HepG2 (cell line): ENCODE measurements around the gene UBTF. TPM values are rescaled to one million over a fixed set of nuclear protein-coding genes. Genes with fewer than 3 reads are reported as not detected.

ENCODE experiments used
- AHDC1 ChIP-seq: sonication (generic); formaldehyde crosslinking; IDR thresholded peaks from 2 replicates; pipeline ENCODE4 v1.5.1; 2020; ENCODE audit warnings: mild to moderate bottlenecking, missing genetic modification reagents, borderline replicate concordance
- CBX2 ChIP-seq, 2 experiments: fragments of 200-600 bp in 1 of 2; sonication (generic); formaldehyde crosslinking in 1 of 2; IDR thresholded peaks; 2 replicates each; pipeline versions ENCODE4 v1.7.0 to v1.8.1; 2018 to 2022; ENCODE audit warnings: low read depth in 2 of 2, low read length in 1 of 2, mild to moderate bottlenecking in 1 of 2, missing genetic modification reagents in 1 of 2
- CC2D1A ChIP-seq: sonication (generic); formaldehyde crosslinking; IDR thresholded peaks from 2 replicates; pipeline ENCODE4 v1.8.1; 2023; ENCODE audit warnings: mild to moderate bottlenecking, missing genetic modification reagents
- CTCF ChIP-seq: sonication (generic); formaldehyde crosslinking; IDR thresholded peaks from 2 replicates; pipeline ENCODE4 v1.5.0; 2020; ENCODE audit warnings: mild to moderate bottlenecking, missing genetic modification reagents, moderate library complexity
- FOXK1 ChIP-seq: sonication (generic); formaldehyde crosslinking; IDR thresholded peaks from 2 replicates; pipeline ENCODE4 v1.4.0; 2020; ENCODE audit warnings: low read depth, missing genetic modification reagents, borderline replicate concordance
- HCFC1 ChIP-seq: fragments of 150-350 bp; IDR thresholded peaks from 2 replicates; pipeline ENCODE4 v1.6.1; 2014; ENCODE audit warnings: low read depth, low read length
- HMG20B ChIP-seq: conservative IDR thresholded peaks from 2 replicates; pipeline ENCODE4 v1.6.1; 2016; ENCODE audit warnings: missing genetic modification reagents, missing compliant biosample characterization
- KDM2A ChIP-seq: sonication (generic); formaldehyde crosslinking; IDR thresholded peaks from 2 replicates; pipeline ENCODE4 v1.4.0; 2020; ENCODE audit warnings: low read depth, missing genetic modification reagents, borderline replicate concordance
- MATR3 ChIP-seq: sonication (generic); formaldehyde crosslinking; IDR thresholded peaks from 2 replicates; pipeline ENCODE4 v1.4.0; 2020; ENCODE audit warnings: missing genetic modification reagents
- MED1 ChIP-seq: sonication (generic); formaldehyde crosslinking; IDR thresholded peaks from 2 replicates; pipeline ENCODE4 v1.4.0; 2020; ENCODE audit warnings: missing genetic modification reagents
- MZF1 ChIP-seq: sonication (generic); formaldehyde crosslinking; IDR thresholded peaks from 2 replicates; pipeline ENCODE4 v1.8.1; 2023; ENCODE audit warnings: mild to moderate bottlenecking, missing genetic modification reagents, borderline replicate concordance
- NCOA1 ChIP-seq: sonication (generic); formaldehyde crosslinking; IDR thresholded peaks from 2 replicates; pipeline ENCODE4 v1.9.0; 2021; ENCODE audit warnings: missing genetic modification reagents
- POLR2A ChIP-seq, 2 experiments: IDR thresholded peaks; 2 replicates each; pipeline ENCODE4 v1.6.1; 2011; ENCODE audit warnings: low read depth in 2 of 2, low read length in 2 of 2, mild to moderate bottlenecking in 1 of 2, moderate library complexity in 1 of 2; ENCODE audit not compliant: insufficient read depth in 1 of 2
- PRMT3 ChIP-seq: sonication (generic); formaldehyde crosslinking; IDR thresholded peaks from 2 replicates; pipeline ENCODE4 v1.8.1; 2022; ENCODE audit warnings: low read depth, mild to moderate bottlenecking, moderate library complexity, missing genetic modification reagents, borderline replicate concordance
- REL ChIP-seq: sonication (generic); formaldehyde crosslinking; conservative IDR thresholded peaks from 2 replicates; pipeline ENCODE4 v1.8.0; 2022; ENCODE audit warnings: mild to moderate bottlenecking, missing genetic modification reagents, moderate library complexity
- RXRA ChIP-seq: sonication (generic); formaldehyde crosslinking; IDR thresholded peaks from 2 replicates; pipeline ENCODE4 v1.5.1; 2020; ENCODE audit warnings: missing genetic modification reagents
- SMAD1 ChIP-seq: sonication (generic); formaldehyde crosslinking; IDR thresholded peaks from 2 replicates; pipeline ENCODE4 v1.4.0; 2020; ENCODE audit warnings: missing genetic modification reagents, low read depth, mild to moderate bottlenecking, borderline replicate concordance
- ZFP62 ChIP-seq: sonication (generic); formaldehyde crosslinking; IDR thresholded peaks from 2 replicates; pipeline ENCODE4 v1.4.0; 2020; ENCODE audit warnings: missing genetic modification reagents
- ZNF446 ChIP-seq: sonication (generic); formaldehyde crosslinking; IDR thresholded peaks from 2 replicates; pipeline ENCODE4 v1.5.0; 2020; ENCODE audit warnings: mild to moderate bottlenecking, missing genetic modification reagents
- ZNF577 ChIP-seq: sonication (generic); formaldehyde crosslinking; IDR thresholded peaks from 2 replicates; pipeline ENCODE4 v1.4.0; 2020; ENCODE audit warnings: mild to moderate bottlenecking, low read depth, missing genetic modification reagents, borderline replicate concordance
- ZNF598 ChIP-seq: sonication (generic); formaldehyde crosslinking; IDR thresholded peaks from 2 replicates; pipeline ENCODE4 v1.5.1; 2020; ENCODE audit warnings: mild to moderate bottlenecking, missing genetic modification reagents, borderline replicate concordance
- ZNF615 ChIP-seq: sonication (generic); formaldehyde crosslinking; IDR thresholded peaks from 2 replicates; pipeline ENCODE4 v1.5.0; 2020; ENCODE audit warnings: mild to moderate bottlenecking, missing genetic modification reagents, borderline replicate concordance
- ZSCAN31 ChIP-seq: sonication (generic); formaldehyde crosslinking; IDR thresholded peaks from 2 replicates; pipeline ENCODE4 v1.5.0; 2020; ENCODE audit warnings: low read depth, mild to moderate bottlenecking, missing genetic modification reagents
- polyA plus RNA-seq, 8 experiments: library from polyadenylated mRNA; depleted of rRNA in 3 of 8; stranded (reverse) in 7 of 8; unstranded in 1 of 8; fragments of >200 nt; fragmentation: Illumina TruSeq in 4 of 8; extraction: Trizol in 4 of 8; gene quantifications; 2 replicates each; pipeline versions ENCODE4 v1.2.1 to v1.2.3, GENCODE V29; 2011 to 2016; ENCODE audit warnings: low read depth in 4 of 8, missing spikeins in 1 of 8, mixed read lengths in 1 of 8; ENCODE audit not compliant: insufficient read depth in 1 of 8
- total RNA-seq, 5 experiments: library from RNA; depleted of rRNA; stranded (reverse); fragments of >200 nt; fragmentation: Illumina TruSeq; extraction: Trizol; gene quantifications; 2 replicates each; pipeline ENCODE4 v1.2.3, GENCODE V29; 2016; ENCODE audit warnings: low read depth in 1 of 5

Gene UBTF
- total and polyA plus RNA-seq, 2 of the 13 experiments (the other 11 are each of a cell fraction or from before 2014, with no cell fraction given) = 15.2 to 60.9 TPM

GRCh38 chr17:44199553-44200477 lies 19.7 kb downstream of the UBTF start, which contains the start of gene ATXN7L3 (continued):
- TF ChIP-seq AHDC1 (CRISPR knock-in tag) (no peak), ZSCAN31 (CRISPR knock-in tag) (no peak), REL (CRISPR knock-in tag) (no peak), CBX2 (IDR thresholded peaks at IDR 0.05; ENCODE audit: low read depth, low read length) (no peak), CBX2 (CRISPR knock-in tag; IDR thresholded peaks at IDR 0.05; ENCODE audit: low read depth) (no peak), MATR3 (CRISPR knock-in tag) (no peak), NCOA1 (no peak), FOXK1 (CRISPR knock-in tag) (peak; percentile 23; the same call in 1 of the 2 replicates), CC2D1A (CRISPR knock-in tag) (no peak), POLR2A (IDR thresholded peaks at IDR 0.05; ENCODE audit: insufficient read depth in 1 of 2, low read depth in 2 of 2, low read length in 2 of 2) (peak in 1 of 2 experiments; percentile 65; a peak in 2 of 4 replicates), HCFC1 (peak; percentile 33; the same call in 1 of the 2 replicates), RXRA (CRISPR knock-in tag) (no peak), ZNF615 (no peak), ZFP62 (CRISPR knock-in tag) (no peak), CTCF (CRISPR knock-in tag) (no peak), ZNF598 (CRISPR knock-in tag) (no peak), ZNF577 (CRISPR knock-in tag) (no peak), KDM2A (CRISPR knock-in tag) (no peak), HMG20B (no peak), PRMT3 (no peak), ZNF446 (CRISPR knock-in tag) (0 out of 2 replicates have a peak, but pooled peaks have one; percentile 12), SMAD1 (no peak), MED1 (CRISPR knock-in tag) (no peak; the same call in 1 of the 2 replicates), MZF1 (CRISPR knock-in tag) (no peak)
